K562 (cell line): ENCODE measurements around the gene HDAC2. TPM values are rescaled to one million over a fixed set of nuclear protein-coding genes. Genes with fewer than 3 reads are reported as not detected.

Source experiments
- ATF4 ChIP-seq: fragments of 450-650 bp; formaldehyde crosslinking; IDR thresholded peaks from 2 replicates; pipeline ENCODE4 v1.4.0; 2022; ENCODE audit warnings: mild to moderate bottlenecking, moderate library complexity
- BMI1 ChIP-seq: fragments of 150-350 bp; IDR thresholded peaks from 2 replicates; pipeline ENCODE4 v1.6.1; 2014; ENCODE audit warnings: low read length
- BRD9 ChIP-seq: fragments of 450-650 bp; IDR thresholded peaks from 2 replicates; pipeline ENCODE4 v1.6.1; 2018; ENCODE audit warnings: low read depth; ENCODE audit not compliant: partially characterized antibody
- CHCHD3 ChIP-seq: fragments of 250-450 bp; sonication (Bioruptor Pico); IDR thresholded peaks from 2 replicates; pipeline ENCODE4 v2.1.2; 2022; ENCODE audit warnings: mild to moderate bottlenecking
- CREB1 ChIP-seq, 2 experiments: sonication (generic) in 1 of 2; formaldehyde crosslinking in 1 of 2; IDR thresholded peaks; 2 replicates each; pipeline versions ENCODE4 v1.6.1 to v1.8.0; 2012 to 2022; ENCODE audit warnings: inconsistent platforms in 1 of 2, mild to moderate bottlenecking in 1 of 2, missing genetic modification reagents in 1 of 2, moderate library complexity in 1 of 2
- EWSR1 ChIP-seq: fragments of 450-650 bp; IDR thresholded peaks from 2 replicates; pipeline ENCODE4 v1.6.1; 2018; ENCODE audit warnings: borderline replicate concordance, mild to moderate bottlenecking, low read depth, moderate library complexity; ENCODE audit not compliant: partially characterized antibody
- FOXJ3 ChIP-seq: sonication (generic); formaldehyde crosslinking; IDR thresholded peaks from 2 replicates; pipeline ENCODE4 v1.4.0; 2020; ENCODE audit warnings: mild to moderate bottlenecking, missing genetic modification reagents
- GATA2 ChIP-seq: sonication (generic); formaldehyde crosslinking; IDR thresholded peaks from 2 replicates; pipeline ENCODE4 v1.4.0; 2020; ENCODE audit warnings: mild to moderate bottlenecking, missing genetic modification reagents
- HIVEP1 ChIP-seq: fragments of 250-450 bp; sonication (Bioruptor Pico); IDR thresholded peaks from 2 replicates; pipeline ENCODE4 v1.4.0; 2020; ENCODE audit warnings: mild to moderate bottlenecking
- MAFG ChIP-seq: fragments of 450-650 bp; conservative IDR thresholded peaks from 2 replicates; pipeline ENCODE4 v1.6.1; 2016; ENCODE audit warnings: missing genetic modification characterization, missing compliant biosample characterization
- MAFK ChIP-seq: IDR thresholded peaks from 2 replicates; pipeline ENCODE4 v1.6.1; 2011; ENCODE audit warnings: low read length, improper control_type of control experiment
- MLLT1 ChIP-seq, 2 experiments: fragments of 450-650 bp; IDR thresholded peaks; 2 replicates each; pipeline ENCODE4 v1.6.1; 2016
- PHF8 ChIP-seq: fragments of 200-600 bp; sonication (generic); IDR thresholded peaks from 2 replicates; pipeline ENCODE4 v1.6.1; 2012; ENCODE audit warnings: mixed run types, mild to moderate bottlenecking, inconsistent platforms, low read length, moderate library complexity, borderline replicate concordance
- POLR2H ChIP-seq: IDR thresholded peaks from 2 replicates; pipeline ENCODE4 v1.6.1; 2016; ENCODE audit warnings: missing genetic modification characterization, low read depth, mild to moderate bottlenecking, control low read depth, missing compliant biosample characterization, moderate library complexity
- POLR3A ChIP-seq: IDR thresholded peaks from 2 replicates; pipeline ENCODE4 v1.6.1; 2011; ENCODE audit warnings: borderline replicate concordance, mild to moderate bottlenecking, moderate library complexity; ENCODE audit not compliant: insufficient read length, insufficient read depth; ENCODE audit errors: extremely low read depth
- PREB ChIP-seq: sonication (generic); formaldehyde crosslinking; IDR thresholded peaks from 2 replicates; pipeline ENCODE4 v1.8.1; 2023; ENCODE audit warnings: mild to moderate bottlenecking, missing genetic modification reagents
- RHOXF2B ChIP-seq: fragments of 250-450 bp; sonication (Bioruptor Pico); conservative IDR thresholded peaks from 2 replicates; pipeline ENCODE4 v1.5.1; 2021
- SPI1 ChIP-seq: IDR thresholded peaks from 2 replicates; pipeline ENCODE4 v1.6.1; 2011; ENCODE audit warnings: low read depth, low read length, control low read depth, borderline replicate concordance
- THRA ChIP-seq: fragments of 450-650 bp; IDR thresholded peaks from 2 replicates; pipeline ENCODE4 v1.6.1; 2017; ENCODE audit warnings: mild to moderate bottlenecking, moderate library complexity
- U2AF1 ChIP-seq: fragments of 200-400 bp; formaldehyde crosslinking; optimal IDR thresholded peaks from 2 replicates; pipeline ENCODE3; 2017; ENCODE audit warnings: mild to moderate bottlenecking, low read depth, low read length, moderate library complexity
- ZBTB17 ChIP-seq: fragments of 450-650 bp; formaldehyde crosslinking; IDR thresholded peaks from 2 replicates; pipeline ENCODE4 v1.4.0; 2020; ENCODE audit warnings: mild to moderate bottlenecking
- ZNF23 ChIP-seq: fragments of 250-450 bp; sonication (Bioruptor Pico); IDR thresholded peaks from 2 replicates; pipeline ENCODE4 v1.4.0; 2020; ENCODE audit warnings: mild to moderate bottlenecking
- ZNF280B ChIP-seq: fragments of 250-450 bp; sonication (Bioruptor Pico); IDR thresholded peaks from 2 replicates; pipeline ENCODE4 v1.5.1; 2021; ENCODE audit warnings: mild to moderate bottlenecking
- ZNF282 ChIP-seq: sonication (generic); formaldehyde crosslinking; IDR thresholded peaks from 2 replicates; pipeline ENCODE4 v1.8.1; 2023; ENCODE audit warnings: missing genetic modification reagents
- polyA plus RNA-seq, 8 experiments: library from polyadenylated mRNA; depleted of rRNA in 4 of 8; stranded (reverse) in 5 of 8; unstranded in 3 of 8; fragments of >200 nt; fragmentation: Nextera tagmentation in 2 of 8; fragmentation: Illumina TruSeq in 1 of 8; extraction: Ambion mirVana in 2 of 8; extraction: Trizol in 1 of 8; gene quantifications; 2 replicates each; pipeline versions ENCODE4 v1.2.1 to v1.2.3, GENCODE V29; 2011 to 2014; ENCODE audit warnings: inconsistent platforms in 1 of 8, missing spikeins in 1 of 8
- total RNA-seq, 7 experiments: library from RNA; depleted of rRNA in 6 of 7; stranded (reverse); fragments of >200 nt in 6 of 7; fragmentation: Illumina TruSeq in 2 of 7; extraction: Trizol in 2 of 7; gene quantifications; 2 replicates each; pipeline versions ENCODE4 v1.2.1 to v1.2.3, GENCODE V29; 2011 to 2021; ENCODE audit warnings: low replicate concordance in 1 of 7

HDAC2 gene
- total and polyA plus RNA-seq, 9 of the 15 experiments (the other 6 are each of a cell fraction or from before 2014, with no cell fraction given) = 67.0 to 277 (median 151) TPM

DNA sequence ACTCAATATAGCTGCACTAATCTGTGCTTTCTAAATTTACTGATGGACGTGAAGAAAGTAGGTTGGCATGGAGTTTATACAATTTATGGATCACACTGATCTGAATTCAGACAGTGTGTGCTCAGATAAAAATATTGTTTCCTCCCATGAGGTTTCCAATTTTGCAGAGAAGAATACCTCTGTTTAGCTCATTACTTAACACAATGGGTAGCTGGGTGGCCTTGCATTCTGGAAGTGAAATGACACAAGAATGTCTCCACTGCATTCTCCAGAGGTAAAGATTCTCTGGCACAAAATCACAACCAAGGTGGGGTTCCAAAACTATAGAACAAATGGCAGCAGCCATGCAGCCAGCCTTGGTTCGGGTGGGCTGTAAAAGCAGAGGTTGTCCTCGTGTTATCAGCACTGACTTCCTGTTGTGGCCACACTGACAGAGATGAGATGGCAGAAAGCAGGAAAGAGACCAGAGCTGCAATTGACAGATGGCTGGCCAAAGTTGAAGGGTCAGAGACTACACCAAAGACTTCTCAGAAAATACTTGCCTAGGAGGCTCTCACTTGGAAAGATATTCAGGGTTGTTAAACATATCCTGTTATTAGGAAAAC is 50.2 kb downstream of the HDAC2 start (continued):
- no peak for TF ChIP-seq MLLT1 (IDR thresholded peaks at IDR 0.05)
- TF ChIP-seq CHCHD3 (CRISPR knock-in tag) = no peak
- no peak for TF ChIP-seq ZNF280B (CRISPR knock-in tag)
- peak; percentile 46 for TF ChIP-seq GATA2 (CRISPR knock-in tag)
- TF ChIP-seq ATF4 (CRISPR knock-in tag) = no peak
- peak; percentile 67 for TF ChIP-seq SPI1
- no peak for TF ChIP-seq THRA
- no peak for TF ChIP-seq PREB (CRISPR knock-in tag)
- no peak for TF ChIP-seq BMI1
- TF ChIP-seq MAFG = peak; percentile 72
- TF ChIP-seq ZNF282 (CRISPR knock-in tag) = no peak
- TF ChIP-seq ZNF23 = no peak
- TF ChIP-seq HIVEP1 (CRISPR knock-in tag) = no peak
- TF ChIP-seq CREB1 (IDR thresholded peaks at IDR 0.05) = peak; percentile 38
- 0 out of 2 replicates have a peak, but pooled peaks have one; percentile 19 for TF ChIP-seq CREB1 (CRISPR knock-in tag; IDR thresholded peaks at IDR 0.05)
- TF ChIP-seq EWSR1 = no peak
- no peak for TF ChIP-seq POLR3A
- no peak for TF ChIP-seq PHF8
- TF ChIP-seq MAFK = peak; percentile 66
- TF ChIP-seq RHOXF2B (CRISPR knock-in tag) = no peak
- 0 out of 2 replicates have a peak, but pooled peaks have one; percentile 47 for TF ChIP-seq ZBTB17 (CRISPR knock-in tag)
- TF ChIP-seq BRD9 = no peak
- TF ChIP-seq FOXJ3 (CRISPR knock-in tag) = no peak
- TF ChIP-seq POLR2H (tag) = no peak
- no peak for TF ChIP-seq U2AF1
